Measurements from ENCODE around the gene COL6A6.

The COL6A6 gene

GRCh38 chr3:130516645-130517512 lies at the start of gene COL6A6:
Gene COL6A6, plus strand, starts transcription at chr3:130517177. Its CDS starts 43,188 bp downstream, at chr3:130560365.
- no peak for DNase-seq

GRCh38 chr3:130468311-130468710 lies 48.7 kb upstream of the COL6A6 start:
- DNase-seq, result no peak

- DNase-seq, result no peak
These were observed 46.9 kb upstream of the COL6A6 start for GRCh38 chr3:130470126-130470525.

GRCh38 chr3:130473416-130473815 lies 43.6 kb upstream of the COL6A6 start:
- DNase-seq, result no peak

GRCh38 chr3:130480736-130481135 lies 36.2 kb upstream of the COL6A6 start:
- no peak for DNase-seq

GRCh38 chr3:130488288-130488687 lies 28.7 kb upstream of the COL6A6 start:
- no peak for DNase-seq

- DNase-seq, result no peak
These were observed 28.1 kb upstream of the COL6A6 start for GRCh38 chr3:130488769-130489450.

GRCh38 chr3:130490241-130490640 lies 26.7 kb upstream of the COL6A6 start:
- DNase-seq, result no peak

- DNase-seq, result no peak
These were observed 25.5 kb upstream of the COL6A6 start for GRCh38 chr3:130491431-130491830.

- no peak for DNase-seq
These were observed 12.3 kb upstream of the COL6A6 start for GRCh38 chr3:130504701-130505100.

- no peak for DNase-seq
These were observed 10.9 kb upstream of the COL6A6 start for GRCh38 chr3:130506031-130506430.

- DNase-seq, result no peak
These were observed 9.2 kb upstream of the COL6A6 start for GRCh38 chr3:130507746-130508145.

GRCh38 chr3:130509008-130509407 lies 8.0 kb upstream of the COL6A6 start:
- DNase-seq, result no peak

GRCh38 chr3:130514681-130515080 lies 2.3 kb upstream of the COL6A6 start:
- DNase-seq, result no peak

- DNase-seq, result no peak
These were observed 1.2 kb upstream of the COL6A6 start for GRCh38 chr3:130515755-130516154.

- no peak for DNase-seq
These were observed 625 bp downstream of the COL6A6 start for GRCh38 chr3:130517602-130518001.

- no peak for DNase-seq
These were observed 2.8 kb downstream of the COL6A6 start for GRCh38 chr3:130519754-130520153.

- DNase-seq, result no peak
These were observed 5.4 kb downstream of the COL6A6 start for GRCh38 chr3:130522399-130522798.

GRCh38 chr3:130527426-130527825 lies 10.4 kb downstream of the COL6A6 start:
- DNase-seq, result no peak

GRCh38 chr3:130528120-130528519 lies 11.1 kb downstream of the COL6A6 start:
- DNase-seq, result no peak

GRCh38 chr3:130529486-130530215 lies 12.7 kb downstream of the COL6A6 start:
- DNase-seq, result no peak

- no peak for DNase-seq
These were observed 16.3 kb downstream of the COL6A6 start for GRCh38 chr3:130533247-130533646.

- no peak for DNase-seq
These were observed 20.8 kb downstream of the COL6A6 start for GRCh38 chr3:130537673-130538304.
